Body of pancreas (tissue), 4 donors: ENCODE results near the gene KDM1B. TPM values are rescaled to one million over a fixed set of nuclear protein-coding genes. Genes with fewer than 3 reads are reported as not detected.
"Not testable (repeated sequence)": the region's sequence is repeated elsewhere in the genome, so short reads cannot be mapped to it uniquely, and the experiment has no call there.

Source experiments
- ATAC-seq: fragments of 150-250 bp; one replicate; pipeline ENCODE4 v1.9.1; 2016
- DNase-seq, 4 donors: peaks; one replicate each; pipeline ENCODE4 v3.0.0-alpha.2; 2019
- H3K27ac ChIP-seq, 4 donors: fragments of 200-600 bp; sonication (generic); 1 replicate in 3 of 4; 2 replicates in 1 of 4; pipeline versions ENCODE4 v1.5.1 to v1.6.1; 2016 to 2019; ENCODE audit warnings: mild to moderate bottlenecking in 1 of 4, mixed read lengths in 1 of 4, moderate library complexity in 1 of 4
- H3K27me3 ChIP-seq, 2 donors: fragments of 200-600 bp; sonication (generic); one replicate each; pipeline ENCODE4 v1.6.0; 2016; ENCODE audit warnings: mild to moderate bottlenecking in 1 of 2
- H3K36me3 ChIP-seq, 2 donors: fragments of 200-600 bp; sonication (generic); replicated peaks in 1 of 2; 2 replicates each; pipeline ENCODE4 v1.5.1; 2016; ENCODE audit warnings: low read depth in 2 of 2; ENCODE audit not compliant: insufficient read depth in 1 of 2
- H3K4me1 ChIP-seq: fragments of 200-600 bp; sonication (generic); one replicate; pipeline ENCODE4 v1.6.0; 2016
- H3K4me3 ChIP-seq, 2 donors: fragments of 200-600 bp; sonication (generic); 1 replicate in 1 of 2; 2 replicates in 1 of 2; pipeline ENCODE4 v1.5.1; 2016 to 2019
- H3K9me3 ChIP-seq, 3 donors: fragments of 200-600 bp; sonication (generic); 1 replicate in 2 of 3; 2 replicates in 1 of 3; pipeline ENCODE4 v1.5.1; 2016
- CTCF ChIP-seq, 7 experiments: fragments of 450-650 bp in 4 of 7; fragments of 200-600 bp in 3 of 7; sonication (generic) in 3 of 7; IDR thresholded peaks; one replicate each; pipeline ENCODE4 v1.5.1; 2016 to 2019; ENCODE audit warnings: antibody characterized with exemption in 7 of 7
- POLR2A ChIP-seq, 3 donors: fragments of 450-650 bp; IDR thresholded peaks; one replicate each; pipeline ENCODE4 v1.6.1; 2016; ENCODE audit warnings: antibody characterized with exemption in 3 of 3, mild to moderate bottlenecking in 2 of 3
- WGBS, 2 donors: methylation state at CpG; one replicate each; pipeline ENCODE4 v1.1.5; 2017; 5-methylcytosine and 5-hydroxymethylcytosine counted together
- intact Hi-C: fragments of 100-400 bp; cut with DNase I; formaldehyde crosslinking; loops from one replicate; pipeline ENCODE4 v1.15.1; 2023
- total RNA-seq, 2 donors: library from RNA; depleted of rRNA; stranded (reverse); fragments of >200 nt; gene quantifications; one replicate each; pipeline ENCODE4 v1.1.0, GENCODE V29; 2016

Gene KDM1B
- total RNA-seq, 2 donors from 2014 or later: 4.6 to 12.7 TPM

- intact Hi-C loops: no loop called here
- DNase-seq (no peak), ATAC-seq (no peak)
- H3K4me1 ChIP-seq: no peaks in the 10 kb centered on the region
- 96 to 100% methylated on average over 3 of the region's 3 CpGs for WGBS, 2 donors
- peaks cover 0 to 4% of the 10 kb centered on the region in 2 donors for H3K36me3 ChIP-seq
- no peak for TF ChIP-seq CTCF (IDR thresholded peaks at IDR 0.05)
- no peaks in the 10 kb centered on the region for H3K27me3 ChIP-seq
- H3K4me3 ChIP-seq: no peak overlapping the region
- no peaks in the 10 kb centered on the region for H3K9me3 ChIP-seq
- H3K27ac ChIP-seq: no peak overlapping the region
These were observed 63.0 kb downstream of the KDM1B start for GRCh38 chr6:18218233-18218632.

GRCh38 chr6:18219591-18219990, 64.4 kb downstream of the KDM1B start:
- 71 to 72% methylated on average over 7 of the region's 7 CpGs for WGBS, 2 donors
- no peak for DNase-seq
- Histone ChIP-seq H3K36me3 (peaks cover 0 to 5% of the 10 kb centered on the region in 2 donors), H3K27ac (no peak overlapping the region), H3K4me1 (no peaks in the 10 kb centered on the region), H3K27me3 (no peaks in the 10 kb centered on the region), H3K4me3 (no peak overlapping the region), H3K9me3 (no peaks in the 10 kb centered on the region)
- no peak for TF ChIP-seq CTCF (IDR thresholded peaks at IDR 0.05)
- no peak for TF ChIP-seq POLR2A (IDR thresholded peaks at IDR 0.05)
- intact Hi-C loops: no loop called here
- ATAC-seq: no peak

GRCh38 chr6:18221288-18221615, 66.0 kb downstream of the KDM1B start:
- 93 to 96% methylated on average over 4 of the region's 4 CpGs for WGBS, 2 donors
- no peaks in the 10 kb centered on the region for H3K9me3 ChIP-seq
- no peak overlapping the region for H3K4me3 ChIP-seq
- intact Hi-C loops: no loop called here
- ATAC-seq (no peak), DNase-seq (no peak)
- H3K36me3 ChIP-seq: peaks cover 0 to 5% of the 10 kb centered on the region in 2 donors
- no peaks in the 10 kb centered on the region for H3K4me1 ChIP-seq
- no peak overlapping the region for H3K27ac ChIP-seq
- no peaks in the 10 kb centered on the region for H3K27me3 ChIP-seq
- TF ChIP-seq CTCF (IDR thresholded peaks at IDR 0.05): no peak
- TF ChIP-seq POLR2A (IDR thresholded peaks at IDR 0.05): no peak

- WGBS, 2 donors: 88 to 97% methylated on average over 5 of the region's 5 CpGs
- DNase-seq, H3K27ac ChIP-seq, intact Hi-C loops, H3K4me1 ChIP-seq, H3K36me3 ChIP-seq, H3K27me3 ChIP-seq, ATAC-seq, H3K9me3 ChIP-seq, H3K4me3 ChIP-seq: not testable (repeated sequence)
These were observed 71.4 kb downstream of the KDM1B start for GRCh38 chr6:18226451-18227105.

GRCh38 chr6:18227166-18227565, 71.9 kb downstream of the KDM1B start:
- 90 to 97% methylated on average over 9 of the region's 9 CpGs for WGBS, 2 donors
- DNase-seq, H3K36me3 ChIP-seq, H3K4me3 ChIP-seq, H3K27me3 ChIP-seq, H3K9me3 ChIP-seq, H3K27ac ChIP-seq, H3K4me1 ChIP-seq, ATAC-seq, intact Hi-C loops: not testable (repeated sequence)

- H3K36me3 ChIP-seq, H3K27ac ChIP-seq, DNase-seq, H3K4me1 ChIP-seq, ATAC-seq, H3K4me3 ChIP-seq, intact Hi-C loops, H3K27me3 ChIP-seq: not testable (repeated sequence)
- peaks cover 0 to 17% (median 0%) of the 10 kb centered on the region in 3 donors for H3K9me3 ChIP-seq
- WGBS, 2 donors: 91 to 99% methylated on average over 12 to 13 of the region's 14 CpGs
These were observed 73.4 kb downstream of the KDM1B start for GRCh38 chr6:18228590-18228989.

- intact Hi-C loops, DNase-seq, ATAC-seq, H3K4me3 ChIP-seq, H3K4me1 ChIP-seq, H3K27ac ChIP-seq, H3K27me3 ChIP-seq: not testable (repeated sequence)
- H3K36me3 ChIP-seq: peaks cover 0 to 13% of the 10 kb centered on the region in 2 donors
- peaks cover 0 to 17% (median 0%) of the 10 kb centered on the region in 3 donors for H3K9me3 ChIP-seq
- WGBS, 2 donors: 93 to 98% methylated on average over 7 of the region's 7 CpGs
These were observed 76.6 kb downstream of the KDM1B start for GRCh38 chr6:18231856-18232255.

GRCh38 chr6:18233770-18234169, 78.5 kb downstream of the KDM1B start:
- DNase-seq, ATAC-seq, H3K27ac ChIP-seq, H3K4me3 ChIP-seq, H3K27me3 ChIP-seq, intact Hi-C loops, H3K4me1 ChIP-seq: not testable (repeated sequence)
- 91 to 98% methylated on average over 4 of the region's 4 CpGs for WGBS, 2 donors
- Histone ChIP-seq H3K9me3 (peaks cover 0 to 14% (median 0%) of the 10 kb centered on the region in 3 donors), H3K36me3 (peaks cover 0 to 13% of the 10 kb centered on the region in 2 donors)
